HG03558 (cell line): ENCODE data around the gene RPTOR.

ENCODE experiments used
- ATAC-seq: cut with Tn5 transposase; IDR thresholded peaks from one replicate; pipeline ENCODE4 v1.9.1; 2021; ENCODE audit warnings: moderate number of reproducible peaks; ENCODE audit not compliant: unreplicated experiment; ENCODE audit errors: extremely low read depth

The RPTOR gene

DNA sequence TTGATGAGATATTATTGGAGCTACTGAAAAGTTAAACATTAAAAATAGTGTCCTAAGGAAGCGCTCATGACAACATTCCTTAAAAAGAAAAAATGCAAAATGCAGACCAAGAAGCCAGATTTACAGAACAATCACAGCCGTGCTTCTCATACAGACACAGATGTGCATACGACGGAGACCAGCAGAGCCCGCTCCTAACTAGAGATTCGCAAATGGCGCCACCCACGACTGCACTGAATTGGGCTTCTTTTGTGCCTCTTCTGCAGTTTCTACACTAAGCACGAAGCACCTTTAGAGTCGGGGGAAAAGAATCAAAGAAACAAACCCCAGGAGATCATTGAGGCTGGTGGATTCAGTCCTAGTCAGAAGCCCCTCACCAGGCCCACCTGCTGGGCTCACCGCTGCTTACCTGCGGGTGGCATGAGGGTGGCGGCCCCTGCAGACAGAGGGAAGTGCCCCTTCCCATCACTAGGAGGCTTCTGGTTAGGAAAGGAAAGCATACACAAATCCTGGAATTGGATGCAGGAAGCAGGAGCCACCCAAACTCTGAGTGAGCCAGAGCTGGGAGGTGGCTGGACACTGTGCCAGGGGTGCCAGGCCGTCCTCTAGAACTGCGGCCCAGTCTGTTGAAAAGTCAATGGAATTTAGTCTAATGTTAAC, 382.1 kb downstream of the RPTOR start:
- no peak for ATAC-seq

GRCh38 chr17:80927791-80928216, 383.2 kb downstream of the RPTOR start:
- no peak for ATAC-seq

DNA sequence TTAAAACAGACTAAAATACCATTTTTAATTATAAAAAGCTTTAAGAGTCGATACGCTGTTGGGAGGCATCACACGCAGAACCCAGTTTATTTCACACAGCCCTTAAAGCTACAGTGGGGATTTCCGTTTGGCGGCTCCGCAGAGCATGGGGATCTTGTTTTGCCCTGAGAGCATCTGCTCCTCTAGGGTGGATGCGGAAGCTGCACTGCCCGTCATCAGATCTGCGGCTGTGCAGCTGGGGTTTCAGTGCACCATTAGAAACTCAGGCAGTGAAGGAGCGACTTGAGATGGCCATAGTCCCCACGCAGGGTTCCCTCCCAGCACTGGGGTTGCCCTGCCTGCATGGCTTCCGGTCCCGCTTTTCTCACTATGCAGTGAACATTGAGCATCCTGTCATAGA, 384.8 kb downstream of the RPTOR start:
- no peak for ATAC-seq

GRCh38 chr17:80930335-80931279, 386.0 kb downstream of the RPTOR start:
- no peak for ATAC-seq

DNA sequence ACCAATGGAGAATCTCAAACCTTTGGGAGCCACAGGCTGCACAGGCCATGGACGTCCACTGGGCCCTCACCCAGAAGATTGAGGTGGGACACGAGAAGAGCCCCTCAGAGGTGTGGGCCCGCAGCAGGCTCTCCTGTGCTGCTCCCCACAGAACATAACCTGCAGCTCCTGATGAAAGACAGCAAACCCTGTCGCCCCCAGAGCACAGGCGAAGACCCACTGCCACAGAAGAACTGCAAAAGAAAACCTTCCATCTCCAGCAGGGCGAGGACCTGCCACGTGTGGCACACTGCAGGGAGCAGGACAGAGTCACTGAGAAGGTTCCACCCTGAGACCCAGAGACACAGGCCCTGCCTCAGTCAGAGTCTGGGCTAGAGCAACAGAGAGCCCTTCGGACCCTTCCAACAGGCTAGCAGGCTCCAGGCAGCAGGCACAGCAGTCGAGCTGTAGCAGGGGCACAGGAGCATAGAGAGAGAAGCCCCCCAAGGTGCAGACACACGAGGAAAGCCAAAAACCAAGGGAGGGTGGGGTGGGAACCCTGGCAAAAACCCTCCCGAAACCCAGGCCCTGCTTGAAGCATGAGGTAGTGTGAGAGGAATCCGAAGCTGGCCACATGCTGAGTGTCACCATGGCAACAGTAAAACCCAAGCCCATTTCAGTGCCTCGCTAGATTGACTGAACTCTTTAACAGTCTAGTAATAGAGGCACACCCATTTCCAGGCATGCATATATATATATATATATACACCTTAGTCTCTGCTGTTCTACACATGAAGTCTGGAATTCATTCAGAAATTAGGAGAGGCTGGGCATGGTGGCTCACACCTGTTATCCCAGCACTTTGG, 387.0 kb downstream of the RPTOR start:
- no peak for ATAC-seq

DNA sequence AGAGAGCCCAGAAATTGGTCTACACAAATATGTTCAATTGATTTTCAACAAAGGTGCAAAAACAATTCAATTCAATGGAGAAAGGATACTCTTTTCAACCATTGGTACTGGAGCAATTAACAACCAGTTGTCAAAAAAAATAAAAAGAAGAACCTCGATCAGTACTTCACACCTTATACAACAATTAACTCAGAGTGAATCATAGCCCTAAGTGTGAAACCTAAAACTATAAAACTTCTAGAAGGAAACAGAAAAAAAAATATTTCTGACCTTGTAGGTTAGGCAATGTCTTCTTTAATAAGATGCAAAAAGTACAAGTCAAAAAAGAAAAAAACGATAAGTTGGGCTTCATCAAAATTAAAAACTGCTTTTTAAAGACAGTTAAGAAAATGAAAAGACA, 390.9 kb downstream of the RPTOR start:
- ATAC-seq = no peak

DNA sequence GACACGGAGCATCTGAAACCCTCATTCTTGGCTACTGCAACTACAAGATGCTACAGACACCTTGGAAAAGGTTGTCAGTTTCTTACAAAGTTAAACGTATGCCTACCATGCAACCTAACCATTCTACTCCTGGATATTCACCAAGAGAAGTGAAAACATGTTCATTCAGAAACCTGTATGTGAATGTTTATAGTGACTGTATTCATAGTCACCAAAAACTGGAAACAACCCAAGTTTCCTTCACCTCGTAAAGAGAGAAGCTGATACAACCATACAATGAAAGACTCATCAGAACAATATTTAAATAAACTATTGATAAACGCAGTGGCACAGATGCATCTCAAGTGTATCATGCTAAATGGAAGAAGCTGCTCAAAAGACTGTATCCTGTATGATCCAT, 391.6 kb downstream of the RPTOR start:
- ATAC-seq = no peak

- no peak for ATAC-seq
Observed at GRCh38 chr17:80936723-80937122, 392.1 kb downstream of the RPTOR start.

- no peak for ATAC-seq
Observed at GRCh38 chr17:80937462-80938381, 393.1 kb downstream of the RPTOR start.

GRCh38 chr17:80938556-80938955, 393.9 kb downstream of the RPTOR start:
- ATAC-seq = no peak

- no peak for ATAC-seq
Observed at GRCh38 chr17:80939151-80940145, 394.8 kb downstream of the RPTOR start.

GRCh38 chr17:80940171-80941123, 395.8 kb downstream of the RPTOR start:
- ATAC-seq = no peak

- no peak for ATAC-seq
Observed at GRCh38 chr17:80941171-80941570, 396.5 kb downstream of the RPTOR start.

GRCh38 chr17:80941743-80942422, 397.2 kb downstream of the RPTOR start:
- no peak for ATAC-seq

- ATAC-seq = no peak
Observed at GRCh38 chr17:80942423-80943345, 398.0 kb downstream of the RPTOR start.
